GM12878 (cell line): Measurements from ENCODE around the gene GLB1L. TPM values are rescaled to one million over a fixed set of nuclear protein-coding genes. Genes with fewer than 3 reads are reported as not detected.
A peak's percentile ranks its signal among the peaks of the same experiment; 100 is the strongest.

Source experiments
- BHLHE40 ChIP-seq, 2 experiments: fragments of 450-650 bp in 1 of 2; IDR thresholded peaks; 2 replicates each; pipeline ENCODE4 v1.6.1; 2011 to 2017; ENCODE audit warnings: low read depth in 2 of 2, borderline replicate concordance in 1 of 2, improper control_type of control experiment in 1 of 2, low read length in 1 of 2, mild to moderate bottlenecking in 1 of 2
- FOXK2 ChIP-seq: fragments of 450-650 bp; IDR thresholded peaks from 2 replicates; pipeline ENCODE4 v1.6.1; 2017; ENCODE audit warnings: mild to moderate bottlenecking, moderate library complexity
- GATAD2B ChIP-seq: fragments of 450-650 bp; conservative IDR thresholded peaks from 2 replicates; pipeline ENCODE4 v1.6.1; 2017; ENCODE audit warnings: low read depth, mild to moderate bottlenecking, moderate library complexity
- MEF2B ChIP-seq: fragments of 450-650 bp; IDR thresholded peaks from 2 replicates; pipeline ENCODE4 v1.6.1; 2018; ENCODE audit warnings: mild to moderate bottlenecking, moderate library complexity; ENCODE audit not compliant: partially characterized antibody, poor library complexity, severe bottlenecking
- PBX3 ChIP-seq: IDR thresholded peaks from 2 replicates; pipeline ENCODE4 v1.6.1; 2011; ENCODE audit warnings: mild to moderate bottlenecking, low read depth, low read length, moderate library complexity; ENCODE audit not compliant: insufficient replicate concordance
- SIN3A ChIP-seq: IDR thresholded peaks from 2 replicates; pipeline ENCODE4 v1.6.1; 2012; ENCODE audit warnings: low read depth, low read length, improper control_type of control experiment
- SIX5 ChIP-seq: IDR thresholded peaks from 2 replicates; pipeline ENCODE4 v1.6.1; 2011; ENCODE audit warnings: mild to moderate bottlenecking, low read depth, low read length, moderate library complexity; ENCODE audit not compliant: severe bottlenecking
- TARDBP ChIP-seq: IDR thresholded peaks from 2 replicates; pipeline ENCODE4 v1.6.1; 2016; ENCODE audit warnings: borderline replicate concordance
- TCF3 ChIP-seq: IDR thresholded peaks from 2 replicates; pipeline ENCODE4 v1.6.1; 2012; ENCODE audit warnings: low read depth, mild to moderate bottlenecking, low read length, borderline replicate concordance; ENCODE audit not compliant: insufficient read depth
- ZBTB33 ChIP-seq: fragments of 450-650 bp; IDR thresholded peaks from 2 replicates; pipeline ENCODE4 v1.6.1; 2017; ENCODE audit warnings: mild to moderate bottlenecking
- polyA plus RNA-seq, 11 experiments: library from polyadenylated mRNA; depleted of rRNA in 4 of 11; unstranded in 6 of 11; stranded (reverse) in 5 of 11; fragments of >200 nt; fragmentation: Nextera tagmentation in 4 of 11; fragmentation: Illumina TruSeq in 1 of 11; extraction: Ambion mirVana in 4 of 11; extraction: Trizol in 1 of 11; gene quantifications; 1 replicate in 1 of 11; 2 replicates in 10 of 11; pipeline versions ENCODE4 v1.2.1 to v1.2.3, GENCODE V29; 2011 to 2016; ENCODE audit warnings: inconsistent platforms in 2 of 11, missing spikeins in 2 of 11, low read depth in 1 of 11
- total RNA-seq, 4 experiments: library from RNA; depleted of rRNA in 3 of 4; stranded (reverse); fragments of >200 nt in 3 of 4; fragmentation: Illumina TruSeq in 1 of 4; extraction: Trizol in 1 of 4; gene quantifications; 2 replicates each; pipeline versions ENCODE4 v1.2.1 to v1.2.3, GENCODE V29; 2013 to 2021
- TF ChIP-seq, protein P1 (sequence below): fragments of 450-650 bp; formaldehyde crosslinking; IDR thresholded peaks from 2 replicates; pipeline ENCODE4 v1.4.0; 2022; ENCODE audit warnings: mild to moderate bottlenecking, moderate library complexity
- TF ChIP-seq, protein P2 (sequence below): IDR thresholded peaks from 2 replicates; pipeline ENCODE4 v1.6.1; 2011; ENCODE audit warnings: low read depth, mild to moderate bottlenecking, low read length, moderate library complexity, borderline replicate concordance; ENCODE audit errors: extremely low read depth
- TF ChIP-seq, protein P3 (sequence below): IDR thresholded peaks from 2 replicates; pipeline ENCODE4 v1.6.1; 2012; ENCODE audit warnings: low read depth, low read length, improper control_type of control experiment
- TF ChIP-seq, protein P4 (sequence below): fragments of 450-650 bp; IDR thresholded peaks from 2 replicates; pipeline ENCODE4 v1.6.1; 2017; ENCODE audit warnings: mild to moderate bottlenecking, moderate library complexity
- TF ChIP-seq, protein P5 (sequence below): IDR thresholded peaks from 2 replicates; pipeline ENCODE4 v1.6.1; 2012; ENCODE audit warnings: low read depth, low read length, improper control_type of control experiment

GLB1L gene
- total and polyA plus RNA-seq, 10 of the 15 experiments (the other 5 are each of a cell fraction or from before 2014, with no cell fraction given): 0.29 to 4.6 (median 2.7) TPM

- TF ChIP-seq ZBTB33 (no peak), TCF3 (0 out of 2 replicates have a peak, but pooled peaks have one; percentile 18), PBX3 (no peak), BHLHE40 (IDR thresholded peaks at IDR 0.05; ENCODE audit: borderline replicate concordance in 1 of 2, low read depth in 2 of 2, low read length in 1 of 2) (peak; percentile 75; a peak in 3 of 4 replicates), SIX5 (no peak), FOXK2 (no peak), SIN3A (no peak), GATAD2B (no peak), TARDBP (0 out of 2 replicates have a peak, but pooled peaks have one; percentile 12), MEF2B (no peak)
- TF ChIP-seq, protein P1, sequence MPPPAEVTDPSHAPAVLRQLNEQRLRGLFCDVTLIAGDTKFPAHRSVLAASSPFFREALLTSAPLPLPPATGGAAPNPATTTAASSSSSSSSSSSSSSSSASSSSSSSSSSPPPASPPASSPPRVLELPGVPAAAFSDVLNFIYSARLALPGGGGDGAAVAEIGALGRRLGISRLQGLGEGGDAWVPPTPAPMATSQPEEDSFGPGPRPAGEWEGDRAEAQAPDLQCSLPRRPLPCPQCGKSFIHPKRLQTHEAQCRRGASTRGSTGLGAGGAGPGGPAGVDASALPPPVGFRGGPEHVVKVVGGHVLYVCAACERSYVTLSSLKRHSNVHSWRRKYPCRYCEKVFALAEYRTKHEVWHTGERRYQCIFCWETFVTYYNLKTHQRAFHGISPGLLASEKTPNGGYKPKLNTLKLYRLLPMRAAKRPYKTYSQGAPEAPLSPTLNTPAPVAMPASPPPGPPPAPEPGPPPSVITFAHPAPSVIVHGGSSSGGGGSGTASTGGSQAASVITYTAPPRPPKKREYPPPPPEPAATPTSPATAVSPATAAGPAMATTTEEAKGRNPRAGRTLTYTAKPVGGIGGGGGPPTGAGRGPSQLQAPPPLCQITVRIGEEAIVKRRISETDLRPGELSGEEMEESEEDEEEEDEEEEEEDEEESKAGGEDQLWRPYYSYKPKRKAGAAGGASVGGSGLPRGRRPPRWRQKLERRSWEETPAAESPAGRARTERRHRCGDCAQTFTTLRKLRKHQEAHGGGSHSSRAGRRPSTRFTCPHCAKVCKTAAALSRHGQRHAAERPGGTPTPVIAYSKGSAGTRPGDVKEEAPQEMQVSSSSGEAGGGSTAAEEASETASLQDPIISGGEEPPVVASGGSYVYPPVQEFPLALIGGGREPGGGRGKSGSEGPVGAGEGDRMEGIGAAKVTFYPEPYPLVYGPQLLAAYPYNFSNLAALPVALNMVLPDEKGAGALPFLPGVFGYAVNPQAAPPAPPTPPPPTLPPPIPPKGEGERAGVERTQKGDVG (CRISPR knock-in tag): no peak
- TF ChIP-seq, protein P2, sequence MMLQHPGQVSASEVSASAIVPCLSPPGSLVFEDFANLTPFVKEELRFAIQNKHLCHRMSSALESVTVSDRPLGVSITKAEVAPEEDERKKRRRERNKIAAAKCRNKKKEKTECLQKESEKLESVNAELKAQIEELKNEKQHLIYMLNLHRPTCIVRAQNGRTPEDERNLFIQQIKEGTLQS: no peak
- TF ChIP-seq, protein P3, sequence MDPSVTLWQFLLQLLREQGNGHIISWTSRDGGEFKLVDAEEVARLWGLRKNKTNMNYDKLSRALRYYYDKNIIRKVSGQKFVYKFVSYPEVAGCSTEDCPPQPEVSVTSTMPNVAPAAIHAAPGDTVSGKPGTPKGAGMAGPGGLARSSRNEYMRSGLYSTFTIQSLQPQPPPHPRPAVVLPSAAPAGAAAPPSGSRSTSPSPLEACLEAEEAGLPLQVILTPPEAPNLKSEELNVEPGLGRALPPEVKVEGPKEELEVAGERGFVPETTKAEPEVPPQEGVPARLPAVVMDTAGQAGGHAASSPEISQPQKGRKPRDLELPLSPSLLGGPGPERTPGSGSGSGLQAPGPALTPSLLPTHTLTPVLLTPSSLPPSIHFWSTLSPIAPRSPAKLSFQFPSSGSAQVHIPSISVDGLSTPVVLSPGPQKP: no peak
- TF ChIP-seq, protein P4, sequence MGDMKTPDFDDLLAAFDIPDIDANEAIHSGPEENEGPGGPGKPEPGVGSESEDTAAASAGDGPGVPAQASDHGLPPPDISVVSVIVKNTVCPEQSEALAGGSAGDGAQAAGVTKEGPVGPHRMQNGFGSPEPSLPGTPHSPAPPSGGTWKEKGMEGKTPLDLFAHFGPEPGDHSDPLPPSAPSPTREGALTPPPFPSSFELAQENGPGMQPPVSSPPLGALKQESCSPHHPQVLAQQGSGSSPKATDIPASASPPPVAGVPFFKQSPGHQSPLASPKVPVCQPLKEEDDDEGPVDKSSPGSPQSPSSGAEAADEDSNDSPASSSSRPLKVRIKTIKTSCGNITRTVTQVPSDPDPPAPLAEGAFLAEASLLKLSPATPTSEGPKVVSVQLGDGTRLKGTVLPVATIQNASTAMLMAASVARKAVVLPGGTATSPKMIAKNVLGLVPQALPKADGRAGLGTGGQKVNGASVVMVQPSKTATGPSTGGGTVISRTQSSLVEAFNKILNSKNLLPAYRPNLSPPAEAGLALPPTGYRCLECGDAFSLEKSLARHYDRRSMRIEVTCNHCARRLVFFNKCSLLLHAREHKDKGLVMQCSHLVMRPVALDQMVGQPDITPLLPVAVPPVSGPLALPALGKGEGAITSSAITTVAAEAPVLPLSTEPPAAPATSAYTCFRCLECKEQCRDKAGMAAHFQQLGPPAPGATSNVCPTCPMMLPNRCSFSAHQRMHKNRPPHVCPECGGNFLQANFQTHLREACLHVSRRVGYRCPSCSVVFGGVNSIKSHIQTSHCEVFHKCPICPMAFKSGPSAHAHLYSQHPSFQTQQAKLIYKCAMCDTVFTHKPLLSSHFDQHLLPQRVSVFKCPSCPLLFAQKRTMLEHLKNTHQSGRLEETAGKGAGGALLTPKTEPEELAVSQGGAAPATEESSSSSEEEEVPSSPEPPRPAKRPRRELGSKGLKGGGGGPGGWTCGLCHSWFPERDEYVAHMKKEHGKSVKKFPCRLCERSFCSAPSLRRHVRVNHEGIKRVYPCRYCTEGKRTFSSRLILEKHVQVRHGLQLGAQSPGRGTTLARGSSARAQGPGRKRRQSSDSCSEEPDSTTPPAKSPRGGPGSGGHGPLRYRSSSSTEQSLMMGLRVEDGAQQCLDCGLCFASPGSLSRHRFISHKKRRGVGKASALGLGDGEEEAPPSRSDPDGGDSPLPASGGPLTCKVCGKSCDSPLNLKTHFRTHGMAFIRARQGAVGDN: no peak
- TF ChIP-seq, protein P5, sequence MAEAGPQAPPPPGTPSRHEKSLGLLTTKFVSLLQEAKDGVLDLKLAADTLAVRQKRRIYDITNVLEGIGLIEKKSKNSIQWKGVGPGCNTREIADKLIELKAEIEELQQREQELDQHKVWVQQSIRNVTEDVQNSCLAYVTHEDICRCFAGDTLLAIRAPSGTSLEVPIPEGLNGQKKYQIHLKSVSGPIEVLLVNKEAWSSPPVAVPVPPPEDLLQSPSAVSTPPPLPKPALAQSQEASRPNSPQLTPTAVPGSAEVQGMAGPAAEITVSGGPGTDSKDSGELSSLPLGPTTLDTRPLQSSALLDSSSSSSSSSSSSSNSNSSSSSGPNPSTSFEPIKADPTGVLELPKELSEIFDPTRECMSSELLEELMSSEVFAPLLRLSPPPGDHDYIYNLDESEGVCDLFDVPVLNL: no peak
Observed at GRCh38 chr2:219230059-219230540, 15.1 kb downstream of the GLB1L start (continued).
